GM21717 (cell line): ENCODE data around the gene SLC27A2.
"Not testable (repeated sequence)": the region's sequence is repeated elsewhere in the genome, so short reads cannot be mapped to it uniquely, and the experiment has no call there.

Source experiments
- ATAC-seq: cut with Tn5 transposase; IDR thresholded peaks from one replicate; pipeline ENCODE4 v1.9.1; 2021; ENCODE audit warnings: mild to moderate bottlenecking, moderate library complexity; ENCODE audit not compliant: unreplicated experiment

The SLC27A2 gene

DNA sequence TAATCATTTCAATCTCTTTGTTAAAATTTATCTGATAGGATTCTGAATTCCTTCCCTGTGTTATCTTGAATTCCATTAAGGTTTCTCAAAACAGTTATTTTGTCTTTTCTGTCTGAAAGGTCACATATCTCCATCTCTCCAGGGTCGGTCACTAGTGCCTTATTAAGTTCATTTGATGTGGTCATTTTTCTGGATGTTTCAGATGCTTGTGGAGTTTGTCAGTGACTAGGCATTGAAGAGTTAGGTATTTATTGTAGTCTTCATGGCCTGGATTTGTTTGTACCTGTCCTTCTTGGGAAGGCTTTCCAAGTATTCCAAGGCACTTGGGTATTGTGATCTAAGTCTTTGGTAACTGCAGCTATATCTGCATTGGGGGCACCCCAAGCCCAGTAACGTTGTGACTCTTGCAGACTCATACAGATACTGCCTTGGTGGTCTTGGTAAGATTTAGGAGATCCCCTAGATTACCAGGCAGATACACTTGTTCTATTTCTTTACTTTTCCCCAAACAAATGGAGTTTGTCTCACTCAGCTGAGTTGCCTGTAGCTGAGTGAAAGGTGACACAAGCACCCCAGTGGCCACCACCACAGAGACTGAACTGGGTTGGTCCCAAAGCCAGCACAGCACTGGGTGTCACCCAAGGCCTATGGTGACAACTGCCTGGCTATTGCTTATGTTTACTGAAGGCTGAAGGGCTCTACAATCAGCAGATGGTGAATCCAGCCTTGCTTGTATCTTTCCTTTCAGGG lies 18.9 kb upstream of the SLC27A2 start:
- ATAC-seq, result no peak

DNA sequence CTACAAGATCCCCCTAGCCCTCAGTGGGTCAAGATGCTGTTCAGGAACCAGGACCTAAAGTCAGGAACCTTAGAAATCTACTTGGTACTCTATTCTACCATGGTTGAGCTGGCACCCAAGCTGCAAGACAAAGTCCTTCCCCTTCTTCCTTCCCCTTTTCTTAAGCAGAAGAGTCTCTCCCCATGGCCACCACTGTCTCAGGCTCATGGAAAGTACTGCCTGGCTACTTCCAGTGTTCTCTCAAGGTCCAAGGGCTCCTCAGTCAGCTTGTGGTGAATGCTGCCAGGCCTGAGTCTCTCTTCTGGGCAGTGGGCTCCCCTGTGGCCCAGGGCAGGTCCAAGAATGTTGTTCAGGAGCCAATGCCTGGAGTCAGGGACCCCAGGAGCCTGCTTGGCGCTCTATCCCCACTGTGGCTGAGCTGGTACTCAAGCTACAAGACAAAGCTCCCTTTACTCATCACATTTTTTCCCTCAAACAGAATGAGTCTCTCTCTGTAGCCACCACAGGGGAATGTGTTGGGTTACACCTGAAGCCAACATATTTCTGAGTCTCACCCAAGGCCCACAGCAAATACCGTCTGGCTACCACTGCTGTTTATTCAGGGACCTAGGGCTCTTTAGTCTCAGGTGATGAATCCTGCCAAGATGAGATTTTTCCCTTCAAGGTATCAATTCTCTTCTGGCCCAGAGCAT lies 18.1 kb upstream of the SLC27A2 start:
- no peak for ATAC-seq

DNA sequence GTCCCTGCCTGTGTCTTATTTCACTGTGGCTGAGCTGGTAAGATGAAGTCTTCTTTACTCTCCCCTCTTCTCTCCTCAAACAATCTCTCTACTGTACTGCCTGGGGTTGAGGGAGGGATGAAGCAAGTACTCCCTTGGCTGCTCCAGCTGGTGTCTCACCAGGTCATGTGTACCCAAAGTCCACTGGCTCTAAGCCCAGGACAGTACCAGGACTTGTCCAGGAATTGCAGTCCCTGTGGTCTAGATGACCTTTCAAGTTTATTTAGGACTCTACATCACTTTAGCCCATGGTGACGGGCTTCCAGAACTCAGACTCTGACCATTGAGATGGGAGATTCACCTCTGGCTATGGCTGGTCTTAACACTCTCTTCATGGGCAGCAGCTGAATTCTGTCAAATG lies 17.5 kb upstream of the SLC27A2 start:
- ATAC-seq, result no peak

DNA sequence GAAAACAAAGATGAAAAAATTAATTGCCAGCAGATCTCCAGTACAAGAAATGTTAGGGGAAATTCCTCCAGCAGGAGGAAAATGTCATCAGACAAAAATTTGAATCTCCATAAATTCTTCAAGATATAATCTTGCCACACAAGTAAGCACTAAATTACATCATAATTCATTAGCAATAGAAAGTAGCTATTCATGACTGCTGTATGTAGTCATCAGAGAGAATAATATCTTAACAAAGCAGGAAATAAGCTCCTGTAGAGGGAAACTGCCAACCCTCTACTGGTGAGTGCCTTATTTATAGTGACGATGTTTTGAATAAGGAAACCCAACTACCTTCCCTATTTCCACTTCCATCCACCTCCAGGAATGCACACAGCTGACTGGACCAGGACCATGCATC lies 15.8 kb upstream of the SLC27A2 start:
- no peak for ATAC-seq

DNA sequence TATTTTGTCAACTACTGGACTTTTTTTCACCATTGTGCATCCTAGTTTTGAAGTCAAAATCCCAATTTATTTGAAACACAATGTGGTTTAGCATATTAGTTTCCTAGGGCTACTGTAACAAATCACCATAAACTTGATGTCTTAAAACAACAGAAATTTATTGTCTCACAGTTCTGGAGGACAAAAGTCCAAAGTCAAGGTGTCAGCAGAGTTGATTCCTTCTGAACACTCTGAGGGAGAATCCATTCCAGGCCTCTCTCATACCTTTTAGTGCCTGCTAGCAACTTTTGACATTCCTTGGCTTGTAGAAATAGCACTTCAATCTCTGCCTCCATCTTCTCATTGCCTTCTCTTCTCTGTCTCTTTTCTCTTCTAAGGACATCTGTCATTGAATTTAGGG lies 14.9 kb upstream of the SLC27A2 start:
- no peak for ATAC-seq

DNA sequence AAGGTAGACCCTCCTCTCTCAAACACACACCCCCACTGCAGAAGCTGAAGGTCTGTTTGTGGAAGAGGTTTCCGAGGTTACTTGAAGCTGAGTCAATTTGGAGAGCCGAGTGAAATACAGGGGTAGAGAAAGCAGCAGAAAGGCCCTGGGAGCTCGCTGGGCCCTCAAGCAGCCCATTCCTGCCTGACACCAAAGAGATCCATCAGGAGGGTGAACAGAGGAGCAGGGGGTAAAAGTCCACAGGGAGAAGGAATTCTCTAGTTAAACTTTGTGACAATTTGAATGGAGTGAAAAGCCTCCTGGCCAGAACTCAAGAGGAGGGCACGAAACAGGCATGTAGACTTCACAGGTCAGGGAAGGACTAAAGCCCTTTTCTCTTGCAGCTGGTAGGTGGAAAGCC lies 13.6 kb upstream of the SLC27A2 start:
- no peak for ATAC-seq

DNA sequence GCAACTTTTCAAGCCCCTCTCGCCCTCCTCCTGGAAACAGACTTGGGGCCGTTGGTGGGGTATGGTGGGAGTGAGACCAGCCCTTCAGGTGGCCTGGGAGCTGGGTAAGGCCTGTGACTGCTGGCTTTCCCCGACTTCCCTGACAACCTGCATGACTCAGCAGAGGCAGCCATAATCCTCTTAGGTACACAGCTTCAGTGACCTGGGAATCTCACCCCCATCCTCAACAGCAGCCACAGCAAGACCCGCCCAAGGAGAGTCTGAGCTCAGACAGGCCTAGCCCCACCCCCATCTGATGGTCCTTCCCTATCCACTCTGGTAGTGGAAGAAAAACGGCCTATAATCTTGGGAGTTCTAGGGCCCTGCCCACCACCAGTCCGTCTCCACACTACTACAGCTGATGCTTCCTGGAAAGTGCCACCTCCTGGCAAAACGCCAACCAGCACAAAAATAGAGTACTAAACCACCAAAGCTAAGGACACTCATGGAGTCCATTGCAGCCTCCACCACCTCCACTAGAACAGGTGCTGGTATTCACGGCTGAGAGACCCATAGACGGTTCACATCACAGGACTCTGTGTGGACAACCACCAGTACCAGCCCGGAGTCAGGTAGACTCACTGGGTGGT lies 13.1 kb upstream of the SLC27A2 start:
- ATAC-seq, result no peak

DNA sequence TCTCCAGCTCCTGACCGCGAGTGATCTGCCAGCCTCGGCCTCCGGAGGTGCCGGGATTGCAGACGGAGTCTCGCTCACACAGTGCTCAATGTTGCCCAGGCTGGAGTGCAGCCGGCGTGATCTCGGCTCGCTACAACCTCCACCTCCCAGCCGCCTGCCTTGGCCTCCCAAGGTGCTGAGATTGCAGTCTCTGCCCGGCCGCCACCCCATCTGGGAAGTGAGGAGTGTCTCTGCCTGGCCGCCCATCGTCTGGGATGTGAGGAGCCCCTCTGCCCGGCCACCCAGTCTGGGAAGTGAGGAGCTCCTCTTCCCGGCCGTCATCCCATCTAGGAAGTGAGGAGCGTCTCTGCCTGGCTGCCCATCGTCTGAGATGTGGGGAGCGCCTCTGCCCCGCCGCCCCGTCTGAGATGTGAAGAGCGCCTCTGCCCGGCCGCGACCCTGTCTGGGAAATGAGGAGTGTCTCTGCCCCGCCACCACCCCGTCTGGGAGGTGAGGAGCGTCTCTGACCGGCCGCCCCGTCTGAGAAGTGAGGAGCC lies 9.6 kb upstream of the SLC27A2 start:
- ATAC-seq, result not testable (repeated sequence)

DNA sequence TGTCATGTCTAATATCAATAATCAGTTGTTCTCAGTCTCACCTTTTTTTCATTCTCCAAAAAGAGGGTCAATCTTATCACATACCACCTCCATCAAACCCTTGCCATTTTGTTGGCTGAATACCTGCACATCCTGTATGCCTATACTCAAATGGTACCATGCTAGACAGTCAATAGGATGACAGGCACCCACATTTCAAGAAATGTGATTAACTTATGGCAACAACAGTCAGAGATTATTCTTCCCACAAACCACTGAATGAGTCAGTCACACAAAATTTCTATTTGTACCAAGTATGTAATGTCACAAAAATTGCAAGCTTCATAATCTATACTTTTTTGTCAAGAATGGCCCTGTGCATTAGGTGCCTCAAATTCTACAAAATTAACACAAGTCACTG lies 5.1 kb upstream of the SLC27A2 start:
- ATAC-seq, result no peak

DNA sequence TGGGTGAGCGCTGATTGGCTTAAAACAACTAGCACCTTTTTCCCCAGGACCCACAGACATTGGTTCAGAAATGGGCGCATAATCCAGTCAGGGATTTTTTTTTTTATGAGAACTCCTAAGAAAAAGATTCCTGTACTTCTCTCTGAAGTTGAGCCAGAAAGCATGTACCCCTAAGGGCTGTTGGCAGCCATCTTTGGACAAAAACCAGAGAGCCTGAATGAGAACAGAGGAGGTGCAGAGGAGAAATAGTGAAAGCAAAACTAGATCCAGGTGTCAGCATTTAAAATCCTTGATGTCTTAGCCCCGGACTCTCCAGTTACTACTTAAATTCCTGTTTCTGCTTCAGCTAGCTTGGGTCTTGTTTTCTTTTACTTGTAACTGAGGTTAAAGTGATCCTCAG lies 1.9 kb upstream of the SLC27A2 start:
- ATAC-seq, result no peak

DNA sequence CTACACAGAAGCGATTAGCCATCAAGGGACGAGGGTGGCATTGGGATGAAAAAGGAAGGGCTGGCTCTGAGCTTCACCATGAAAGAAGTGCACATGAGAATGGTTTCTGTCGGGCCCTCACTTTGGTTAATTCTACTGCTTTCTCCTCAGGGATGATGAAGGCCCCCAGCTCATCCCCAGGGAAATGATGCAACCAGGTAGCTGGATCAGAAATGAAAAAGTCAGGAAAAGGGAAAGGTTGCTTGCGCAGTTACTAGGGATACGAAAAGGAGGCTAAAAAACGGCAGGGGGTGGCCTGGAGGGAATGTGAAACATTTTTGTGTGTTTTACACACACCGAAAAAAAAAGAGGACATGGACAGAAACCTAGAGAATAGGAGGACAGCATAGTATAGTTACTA lies 1.4 kb upstream of the SLC27A2 start:
- ATAC-seq, result no peak

DNA sequence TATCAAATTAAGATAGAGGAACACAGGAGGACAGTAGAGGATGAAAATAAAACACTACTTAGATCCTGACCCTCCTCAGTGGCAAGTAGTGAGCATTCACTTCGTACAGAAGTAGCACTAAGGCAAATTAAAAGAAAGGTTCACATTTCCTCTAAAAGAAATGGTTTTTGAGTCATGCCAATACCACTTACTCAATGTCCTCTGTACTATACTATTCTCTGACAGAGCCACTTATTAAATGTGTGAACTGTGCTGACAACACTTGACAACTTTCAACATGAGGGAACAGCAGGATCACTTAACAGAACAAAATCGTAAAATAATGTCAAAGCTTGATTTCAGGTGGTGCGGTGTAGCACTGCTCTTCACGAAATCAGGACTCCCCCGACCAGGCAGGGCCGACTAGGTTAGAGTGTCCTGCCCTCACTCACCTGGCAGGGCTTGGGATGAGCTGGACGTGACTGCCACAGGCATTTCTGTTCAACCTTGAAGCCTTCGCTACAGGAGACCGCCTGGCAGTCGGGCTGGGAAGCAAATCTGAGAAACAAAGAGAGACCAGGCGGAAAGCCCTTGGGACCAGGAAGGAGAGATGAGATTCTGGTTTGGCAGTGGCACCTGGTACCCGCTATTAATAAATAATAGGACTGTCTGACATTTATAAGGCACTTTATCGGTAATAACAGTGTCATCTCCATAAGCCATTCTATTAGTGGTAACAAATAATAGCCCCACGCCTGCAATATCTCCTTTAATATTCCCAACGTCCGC lies 611 bp upstream of the SLC27A2 start:
- no peak for ATAC-seq

DNA sequence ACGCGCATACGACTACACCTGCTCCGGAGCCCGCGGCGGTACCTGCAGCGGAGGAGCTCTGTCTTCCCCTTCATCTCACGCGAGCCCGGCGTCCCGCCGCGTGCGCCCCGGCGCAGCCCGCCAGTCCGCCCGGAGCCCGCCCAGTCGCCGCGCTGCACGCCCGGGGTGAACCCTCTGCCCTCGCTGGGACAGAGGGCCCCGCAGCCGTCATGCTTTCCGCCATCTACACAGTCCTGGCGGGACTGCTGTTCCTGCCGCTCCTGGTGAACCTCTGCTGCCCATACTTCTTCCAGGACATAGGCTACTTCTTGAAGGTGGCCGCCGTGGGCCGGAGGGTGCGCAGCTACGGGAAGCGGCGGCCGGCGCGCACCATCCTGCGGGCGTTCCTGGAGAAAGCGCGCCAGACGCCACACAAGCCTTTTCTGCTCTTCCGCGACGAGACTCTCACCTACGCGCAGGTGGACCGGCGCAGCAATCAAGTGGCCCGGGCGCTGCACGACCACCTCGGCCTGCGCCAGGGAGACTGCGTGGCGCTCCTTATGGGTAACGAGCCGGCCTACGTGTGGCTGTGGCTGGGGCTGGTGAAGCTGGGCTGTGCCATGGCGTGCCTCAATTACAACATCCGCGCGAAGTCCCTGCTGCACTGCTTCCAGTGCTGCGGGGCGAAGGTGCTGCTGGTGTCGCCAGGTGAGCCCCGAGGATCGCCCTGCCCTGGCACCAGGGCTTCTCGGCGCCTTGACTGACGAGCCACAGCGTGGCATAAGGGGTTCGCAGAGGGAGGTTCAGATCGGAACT lies 420 bp downstream of the SLC27A2 start:
- ATAC-seq, result no peak

DNA sequence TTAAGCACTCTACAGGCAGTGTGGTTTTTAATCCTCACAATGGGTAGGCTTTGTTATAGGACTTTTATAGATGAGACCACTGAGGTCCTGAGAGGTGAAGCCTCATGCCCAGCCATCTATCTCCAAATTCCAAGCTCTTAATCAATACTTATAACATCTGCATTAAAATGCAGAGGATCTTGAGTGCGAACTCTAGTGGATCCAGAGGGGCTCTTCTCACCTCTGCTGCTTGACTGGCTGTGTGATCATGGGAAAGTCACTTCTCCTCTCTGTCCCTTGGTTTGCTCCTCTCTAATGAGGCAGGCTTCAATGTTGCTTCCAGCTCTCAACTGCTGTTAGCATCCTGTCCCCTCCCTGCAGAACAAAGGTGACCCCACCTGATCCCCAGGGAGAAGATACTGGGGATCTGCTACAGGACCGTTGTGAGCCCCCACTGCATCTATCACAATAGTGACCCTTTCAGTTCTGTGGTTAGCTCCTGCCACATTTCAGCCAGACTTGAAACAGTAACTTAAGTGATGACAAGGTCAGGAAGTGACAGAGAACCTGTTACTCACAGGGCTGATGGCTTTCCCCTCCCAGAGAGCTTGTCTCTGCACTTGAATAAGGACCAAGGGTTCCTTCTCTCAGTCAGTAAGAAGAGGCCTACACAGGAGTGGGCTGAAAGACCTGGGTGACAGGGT lies 1.3 kb downstream of the SLC27A2 start:
- no peak for ATAC-seq

DNA sequence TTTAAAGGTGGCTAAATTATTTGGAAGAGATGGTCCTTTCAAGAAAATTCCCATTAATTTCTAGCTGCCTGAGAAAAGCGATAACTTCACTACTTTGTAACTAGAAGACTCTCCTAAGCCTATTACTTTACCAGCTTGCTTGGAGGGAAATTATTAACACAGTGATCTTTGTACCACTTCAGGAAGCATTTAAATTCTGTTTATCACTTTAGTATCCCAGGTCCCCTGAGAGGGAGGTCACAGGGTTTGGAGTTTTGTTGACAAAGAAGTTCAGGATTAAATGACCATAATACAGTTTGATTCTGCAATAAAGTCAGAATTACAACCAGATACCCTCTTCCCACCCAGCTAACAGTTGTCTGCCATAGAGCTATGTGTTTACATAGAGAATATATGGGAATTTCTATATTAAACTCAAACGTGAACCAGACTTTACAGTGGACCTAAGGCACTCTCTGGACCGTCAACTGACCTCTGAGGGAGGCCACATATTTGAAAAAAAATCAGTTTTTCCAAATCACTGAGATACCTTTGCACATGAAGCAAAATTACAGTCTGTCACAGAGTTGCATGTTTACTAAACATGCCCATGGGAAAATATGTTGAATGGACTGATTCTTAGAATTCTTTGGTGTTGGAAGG lies 3.0 kb downstream of the SLC27A2 start:
- ATAC-seq, result no peak

DNA sequence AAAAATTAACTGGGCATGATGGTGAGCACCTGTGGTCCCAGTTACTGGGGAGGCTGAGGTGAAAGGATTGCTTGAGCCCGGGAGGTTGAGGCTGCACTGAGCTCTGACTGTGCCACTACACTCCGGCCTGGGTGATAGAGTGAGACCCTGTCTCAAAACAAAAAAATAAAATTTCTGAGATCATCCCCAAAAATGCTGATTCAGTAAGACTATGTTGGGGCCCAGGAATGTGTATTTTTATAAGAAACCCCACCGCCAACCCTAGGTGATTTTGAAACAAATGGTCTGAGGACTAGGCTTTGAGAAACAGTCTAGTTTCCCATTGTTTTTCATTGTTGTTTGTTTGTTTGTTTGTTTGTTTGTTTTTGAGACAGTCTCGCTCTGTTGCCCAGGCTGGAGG lies 4.1 kb downstream of the SLC27A2 start:
- ATAC-seq, result no peak

DNA sequence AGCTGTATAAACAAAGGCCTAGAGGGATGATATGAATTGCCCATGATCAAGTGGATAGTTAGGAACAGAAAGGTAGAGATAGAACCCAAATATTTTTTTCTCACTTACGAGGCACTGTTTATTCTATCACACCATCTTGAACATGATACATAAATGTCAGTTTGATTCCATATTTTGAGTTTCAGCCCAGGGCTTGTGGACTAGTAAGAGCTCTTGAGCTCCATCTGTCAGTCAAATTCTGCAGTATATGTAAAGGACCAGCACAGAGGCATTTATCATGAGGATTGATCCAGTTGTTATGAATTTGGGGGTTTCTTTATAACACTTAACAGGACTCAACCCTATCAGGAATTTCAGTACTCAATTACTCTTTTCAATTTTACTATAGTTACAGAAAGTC lies 4.8 kb downstream of the SLC27A2 start:
- no peak for ATAC-seq

DNA sequence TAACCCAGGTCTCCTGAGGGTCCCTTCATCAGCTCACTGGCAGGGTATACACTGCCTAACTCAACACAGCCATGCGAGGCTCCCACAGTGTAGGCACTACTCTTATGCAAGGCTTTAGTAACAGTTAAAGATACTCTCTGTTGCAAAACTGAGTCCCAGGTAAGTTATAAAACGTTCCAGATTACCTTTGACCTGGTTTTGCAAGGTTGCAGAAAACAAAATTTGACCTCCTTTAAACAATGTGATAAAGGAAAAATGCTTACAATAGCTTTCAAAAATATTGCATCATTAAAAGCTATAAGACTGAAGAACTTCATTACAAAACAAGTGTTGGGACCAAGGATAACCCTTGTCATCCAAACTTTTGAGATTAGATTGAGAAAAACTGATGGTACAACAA lies 5.5 kb downstream of the SLC27A2 start:
- no peak for ATAC-seq

DNA sequence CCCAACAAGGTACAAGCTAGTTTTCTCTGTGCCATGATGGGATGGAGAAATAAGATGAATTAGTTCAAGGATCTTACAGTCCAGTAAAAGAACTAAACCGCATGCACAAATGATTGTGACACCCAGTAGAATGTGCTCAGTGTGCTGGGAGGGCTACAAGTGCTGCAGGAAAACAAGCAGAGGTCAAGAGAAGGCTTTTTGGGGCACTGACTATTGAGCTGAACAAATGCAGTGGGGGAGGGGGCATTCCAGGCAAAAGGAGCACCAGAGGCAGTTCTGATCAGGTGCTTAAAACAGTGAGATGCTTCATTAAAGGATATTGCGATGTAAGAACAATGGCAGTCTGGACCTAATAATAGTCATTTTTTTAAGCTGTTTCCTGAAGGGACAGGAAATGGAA lies 6.0 kb downstream of the SLC27A2 start:
- no peak for ATAC-seq
